Activated CD8-positive, alpha-beta memory T cell treated with anti-CD3 and anti-CD28 coated beads, Interleukin-2, amount 50 U/mL, for 1 hour (primary cell): ENCODE results near the gene RNF115.
"Not testable (repeated sequence)": the region's sequence is repeated elsewhere in the genome, so short reads cannot be mapped to it uniquely, and the experiment has no call there.

ENCODE experiments used
- DNase-seq: peaks from one replicate; pipeline ENCODE4 v3.0.0-alpha.2; 2020; ENCODE audit errors: extremely low read depth

The RNF115 gene

DNA sequence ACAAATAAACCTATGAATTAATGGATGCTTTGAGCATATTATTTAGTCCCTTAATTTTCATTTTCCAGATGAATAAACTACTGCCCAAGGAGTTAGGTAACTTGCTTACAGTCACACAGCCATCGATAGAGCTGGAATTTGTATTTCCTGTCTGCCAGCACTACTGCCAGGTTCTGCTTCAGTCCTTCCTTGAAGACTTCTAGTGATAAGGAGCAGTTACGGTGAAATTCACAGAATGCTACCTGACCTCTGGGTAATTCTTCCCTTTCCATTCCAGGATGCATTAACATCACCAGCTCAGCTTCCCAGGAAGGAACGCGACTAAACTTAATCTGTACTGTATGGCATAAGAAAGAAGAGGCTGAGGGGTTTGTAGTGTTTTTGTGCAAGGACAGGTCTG lies 93.4 kb downstream of the RNF115 start:
- no peak for DNase-seq

- DNase-seq = no peak
Measured at GRCh38 chr1:145729666-145730436, 94.0 kb downstream of the RNF115 start.

- DNase-seq = no peak
Measured at GRCh38 chr1:145729196-145729595, 94.7 kb downstream of the RNF115 start.

- not testable (repeated sequence) for DNase-seq
Measured at GRCh38 chr1:145726193-145726592, 97.7 kb downstream of the RNF115 start.

DNA sequence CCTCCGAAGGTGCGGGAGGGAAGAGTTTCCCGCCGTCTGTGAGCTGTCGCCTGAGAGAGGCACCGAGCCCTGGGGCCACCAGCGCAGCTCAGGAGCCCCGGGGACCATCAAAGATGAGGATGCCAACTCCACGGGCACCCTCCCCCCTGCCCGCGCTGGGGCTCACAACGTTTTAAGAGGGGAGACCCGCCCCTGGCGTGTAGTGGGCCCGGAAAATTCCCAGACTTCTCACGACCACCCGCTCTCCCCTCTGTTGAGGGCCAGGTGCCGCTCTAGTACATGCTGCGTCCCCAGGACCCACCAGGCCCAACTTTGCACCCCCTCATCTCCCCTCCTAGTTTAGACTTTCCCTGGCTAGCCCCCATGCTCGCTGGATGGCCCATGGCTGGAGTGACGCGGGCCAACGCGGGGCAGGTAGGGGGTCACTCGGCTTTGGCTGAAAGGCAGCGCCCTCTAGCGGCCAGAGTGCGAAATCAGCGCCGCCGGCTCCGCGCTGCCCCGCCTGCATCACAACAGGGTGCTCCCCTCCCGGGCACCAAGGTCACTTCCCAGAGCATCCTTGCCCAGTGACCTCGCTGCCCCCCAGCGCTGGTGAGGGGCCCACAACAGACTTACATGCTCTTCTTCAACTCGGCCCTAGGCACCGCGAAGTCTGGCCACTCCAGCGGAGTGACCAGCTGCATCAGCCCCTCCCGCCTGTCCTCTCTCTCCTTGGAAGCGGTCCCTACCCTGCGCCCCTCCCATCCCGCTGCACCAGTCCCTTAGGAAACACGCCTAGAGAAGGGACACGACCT lies 102.8 kb downstream of the RNF115 start:
- peak; percentile 28 for DNase-seq

GRCh38 chr1:145720556-145720877 lies 103.4 kb downstream of the RNF115 start:
- DNase-seq = no peak

DNA sequence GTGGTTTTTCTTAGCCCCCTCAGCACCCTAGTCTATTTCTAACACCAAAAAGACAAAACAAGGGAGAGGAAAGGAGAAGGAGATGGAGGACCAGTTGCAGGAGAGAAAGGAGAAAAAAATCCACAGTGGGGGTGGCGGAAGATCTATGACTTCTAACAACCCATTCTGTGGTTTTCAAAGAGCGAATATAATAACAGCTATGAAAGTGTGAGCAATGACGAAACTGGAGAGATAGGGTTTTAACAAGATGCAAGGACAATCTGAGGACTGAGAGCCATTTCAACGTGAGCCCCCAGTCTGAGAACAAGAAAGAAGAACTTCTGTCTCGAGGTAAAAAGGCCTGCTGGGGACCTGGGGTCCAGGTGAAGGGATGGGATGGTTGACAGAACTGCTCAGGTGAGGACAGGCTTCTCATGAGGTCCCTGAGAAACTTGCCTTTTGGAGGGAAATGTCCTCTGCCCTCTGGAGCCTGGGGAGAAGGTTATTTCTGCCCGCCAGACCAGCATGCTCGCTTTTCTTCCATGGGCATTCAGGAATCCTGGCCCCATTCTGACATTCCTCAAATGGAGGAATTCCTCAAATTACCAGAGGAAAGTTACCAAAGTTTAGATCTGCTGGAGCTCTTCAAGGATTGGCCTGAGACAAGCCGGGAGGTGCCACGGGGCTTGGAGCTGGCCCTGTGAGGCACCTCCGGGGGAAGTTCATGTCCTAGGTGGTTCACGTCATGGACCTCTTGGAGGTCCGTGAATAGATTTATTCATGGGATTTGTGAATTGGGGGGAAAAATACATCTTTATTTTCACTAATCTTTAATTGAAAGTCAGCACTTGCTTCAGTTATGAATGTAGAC lies 104.4 kb downstream of the RNF115 start, which contains the start of gene CD160:
CD160 (plus strand) TSS at position 270 of the 850 bp plus-strand sequence. CDS start 8,829 bp downstream, outside the sequence.
- DNase-seq = no peak

DNA sequence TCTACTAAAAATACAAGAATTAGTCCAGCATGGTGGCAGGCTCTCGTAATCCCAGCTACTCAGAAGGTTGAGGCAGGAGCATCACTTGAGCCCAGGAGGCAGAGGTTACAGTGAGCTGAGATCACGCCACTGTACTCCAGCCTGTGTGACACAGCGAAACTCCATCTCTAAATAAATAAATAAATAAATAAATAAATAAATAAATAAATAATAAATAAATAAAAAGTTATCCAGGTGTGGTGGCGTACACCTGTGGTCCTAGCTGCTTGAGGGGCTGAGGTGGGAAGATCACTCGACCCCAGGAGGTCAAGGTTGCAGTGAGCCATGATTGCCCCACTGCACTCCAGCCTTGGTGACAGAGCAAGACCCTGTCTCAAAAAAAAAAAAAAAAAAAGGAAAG lies 105.4 kb downstream of the RNF115 start:
- DNase-seq = not testable (repeated sequence)

GRCh38 chr1:145717833-145718232 lies 106.1 kb downstream of the RNF115 start:
- DNase-seq = no peak

DNA sequence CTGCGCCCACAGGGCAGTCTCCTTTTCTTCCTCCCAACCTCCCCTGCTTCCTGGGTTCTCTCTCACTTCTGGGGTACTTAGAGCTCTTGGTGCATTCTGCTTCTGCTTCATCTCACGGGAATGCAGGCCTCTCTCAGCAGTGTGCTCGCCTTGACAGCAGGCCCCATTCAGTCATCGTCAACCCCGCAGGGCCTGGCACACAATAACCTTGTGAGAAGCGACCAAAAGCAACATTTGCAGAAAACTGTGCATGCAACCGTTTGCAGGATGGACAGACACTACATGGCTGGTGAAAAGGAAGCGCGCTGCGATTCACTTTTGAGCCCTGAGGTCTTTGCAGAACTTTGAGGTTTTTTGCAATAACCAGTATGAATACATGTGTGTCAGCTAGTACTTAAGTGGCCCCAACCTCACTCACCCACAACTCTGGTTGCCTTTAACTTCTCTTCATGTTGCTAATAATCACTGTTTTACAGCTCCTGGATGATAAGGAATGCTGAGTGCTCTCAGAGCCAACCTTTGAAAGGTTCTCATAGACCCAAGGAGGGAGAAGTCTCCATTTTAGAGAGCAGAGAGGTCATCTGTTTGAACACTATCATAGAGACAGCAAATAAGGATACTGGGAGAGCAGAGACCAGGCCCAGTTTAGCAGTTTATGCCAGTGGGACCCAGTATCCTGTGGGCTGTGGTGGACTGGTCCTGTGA lies 107.1 kb downstream of the RNF115 start:
- no peak for DNase-seq

DNA sequence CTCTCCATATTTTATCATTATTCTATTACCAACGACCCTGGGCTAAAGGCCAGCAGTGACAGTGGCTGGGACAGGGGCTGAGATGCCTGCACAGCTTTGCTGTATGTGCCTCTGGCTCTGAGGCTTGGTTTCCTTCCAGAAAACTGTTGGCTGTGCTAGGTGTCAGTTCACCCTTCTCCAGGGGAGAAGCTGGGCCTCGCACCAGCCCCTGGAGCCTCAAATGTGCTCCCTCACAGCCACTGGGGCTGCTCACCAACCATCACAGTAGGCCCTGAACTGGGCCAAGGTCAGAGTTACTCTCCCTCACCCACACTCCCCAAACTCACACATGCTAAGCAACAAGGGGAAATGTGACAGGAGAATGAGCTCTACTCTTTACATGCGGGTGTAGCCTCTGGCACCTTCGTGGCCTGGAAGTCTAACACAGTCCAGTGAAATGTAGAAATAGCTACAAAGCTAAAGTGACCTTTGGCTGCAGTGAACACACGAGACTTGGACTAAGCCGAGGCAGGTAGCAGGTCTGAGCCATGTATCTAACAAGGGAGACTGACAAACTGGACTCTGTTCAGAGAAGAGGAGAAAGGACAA lies 109.3 kb downstream of the RNF115 start:
- no peak for DNase-seq

DNA sequence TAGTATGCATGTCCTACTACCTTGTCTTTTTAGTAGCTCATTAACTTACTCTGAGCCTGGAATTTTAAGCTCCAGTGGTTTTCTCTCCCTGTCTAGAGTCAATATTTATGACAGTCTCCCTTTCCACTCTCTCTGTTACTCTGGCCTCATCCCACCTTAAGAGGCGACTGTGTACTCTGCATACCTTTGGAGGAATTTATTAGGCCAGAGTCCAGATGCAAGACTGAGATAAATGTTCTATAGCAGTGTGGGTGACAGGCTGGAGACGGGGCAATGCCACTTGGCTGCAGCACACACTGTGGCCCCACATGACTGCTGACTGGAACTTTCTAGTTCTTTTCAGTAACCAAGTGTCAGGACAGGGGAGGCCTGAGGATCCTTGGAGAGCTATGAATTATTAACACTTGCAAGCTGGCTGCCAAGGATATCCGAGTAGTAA lies 112.7 kb downstream of the RNF115 start:
- no peak for DNase-seq

DNA sequence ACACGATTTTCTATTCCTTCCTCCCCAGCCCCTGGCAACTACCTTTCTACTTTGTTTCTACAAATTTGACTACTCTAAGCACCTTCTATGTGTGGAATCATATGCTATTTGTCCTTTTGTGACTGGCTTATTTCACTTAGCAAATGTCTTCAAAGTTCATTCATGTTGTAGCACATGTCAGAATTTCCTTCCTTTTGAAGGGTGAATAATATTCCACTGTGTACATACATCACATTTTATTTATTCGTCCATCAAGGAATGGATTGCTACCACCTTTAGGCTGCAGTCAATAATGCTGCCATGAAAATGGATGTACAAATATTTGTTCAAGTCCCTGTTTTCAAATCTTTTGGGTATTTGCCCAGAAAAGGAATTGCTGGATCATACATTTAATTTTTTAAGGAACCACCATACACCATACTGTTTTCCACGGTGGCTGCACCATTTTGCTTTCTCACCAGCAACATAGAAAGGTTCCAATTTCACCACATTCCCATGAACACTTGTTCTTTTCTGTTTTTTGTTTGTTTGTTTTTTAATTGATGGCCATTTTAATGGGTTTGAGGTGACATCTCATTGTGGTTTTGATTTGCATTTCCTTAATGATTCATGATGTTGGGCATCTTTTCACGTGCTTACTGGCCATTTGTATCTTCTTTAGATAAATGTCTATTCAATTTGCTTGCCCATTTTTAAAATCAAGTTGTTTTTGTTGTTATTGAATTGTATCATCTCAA lies 113.4 kb downstream of the RNF115 start:
- no peak for DNase-seq

DNA sequence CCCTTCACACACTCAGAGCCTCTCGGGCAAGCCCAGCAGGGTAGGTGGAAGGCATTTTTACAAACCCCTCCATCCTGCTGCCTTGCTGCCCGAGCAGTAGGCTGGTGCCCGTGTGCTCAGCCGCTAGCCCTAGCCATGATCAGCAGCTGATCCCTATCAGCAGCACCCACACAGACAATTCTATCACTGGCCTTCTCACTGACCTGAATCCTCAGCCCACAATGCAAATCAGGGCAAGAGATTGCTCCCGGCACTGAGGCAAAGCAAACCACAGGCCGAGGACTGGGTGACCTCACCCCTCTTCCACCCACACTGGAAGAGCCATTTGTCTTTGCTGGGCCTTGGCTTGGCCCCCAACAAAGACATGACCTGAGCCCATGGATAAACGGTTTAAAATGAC lies 115.8 kb downstream of the RNF115 start:
- no peak for DNase-seq

- DNase-seq = no peak
Measured at GRCh38 chr1:145707183-145707867, 116.6 kb downstream of the RNF115 start, which contains the start of gene PDZK1. PDZK1 (minus strand) TSS chr1:145707368; CDS start chr1:145688021, 19,347 bp downstream.

DNA sequence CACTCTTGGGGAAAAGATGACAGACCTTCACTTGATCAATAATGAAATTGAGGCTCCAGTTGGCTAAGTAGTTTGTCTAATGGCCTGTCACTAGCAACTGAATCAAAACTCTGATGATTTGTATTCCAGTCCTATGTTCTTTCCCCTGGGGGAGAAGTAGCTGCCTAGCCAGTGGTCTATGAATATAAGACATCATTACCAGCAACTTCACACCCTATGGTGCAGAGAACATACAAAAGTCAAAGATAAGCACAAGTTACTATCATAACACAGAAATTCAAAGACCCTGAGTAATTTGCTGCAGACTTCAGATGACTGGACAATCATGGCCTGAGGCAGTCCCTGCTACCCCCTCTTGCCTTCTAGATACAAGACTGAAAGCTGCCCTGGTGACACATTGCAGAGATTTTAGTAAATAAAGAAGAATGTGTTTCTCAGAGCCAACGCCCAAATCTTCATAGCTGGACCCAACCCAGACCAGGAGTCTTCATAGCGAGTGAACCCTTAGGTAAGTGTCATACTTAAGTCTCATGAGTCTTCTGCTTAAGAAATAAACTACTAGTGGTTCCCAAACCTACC lies 117.7 kb downstream of the RNF115 start:
- DNase-seq = no peak

- DNase-seq = no peak
Measured at GRCh38 chr1:145705622-145706021, 118.3 kb downstream of the RNF115 start.

- no peak for DNase-seq
Measured at GRCh38 chr1:145702826-145703225, 121.1 kb downstream of the RNF115 start.

GRCh38 chr1:145702052-145702451 lies 121.8 kb downstream of the RNF115 start:
- no peak for DNase-seq
